Activated T-cell treated with anti-CD3 and anti-CD28 coated beads, Interleukin-2, amount 50 U/mL, for 4 hours (primary cell): ENCODE results near the gene NRP1. TPM values are rescaled to one million over a fixed set of nuclear protein-coding genes. Genes with fewer than 3 reads are reported as not detected.
A peak's percentile ranks its signal among the peaks of the same experiment; 100 is the strongest.

Experiments
- ATAC-seq, 2 donors: fragments of 200-7000 bp; cut with Tn5 transposase; one replicate each; pipeline ENCODE4 v1.10.0; 2021
- DNase-seq: peaks from one replicate; pipeline ENCODE4 v3.0.0-alpha.2; 2020
- H3K27me3 Mint-ChIP-seq: one replicate; pipeline ENCODE4 v1.8.0; 2021; ENCODE audit warnings: low read depth, mixed read lengths
- H3K36me3 Mint-ChIP-seq: one replicate; pipeline ENCODE4 v1.8.0; 2022; ENCODE audit warnings: mixed read lengths; ENCODE audit not compliant: insufficient read depth
- H3K4me1 Mint-ChIP-seq: one replicate; pipeline ENCODE4 v1.8.0; 2021; ENCODE audit warnings: low read depth, mixed read lengths
- H3K4me3 Mint-ChIP-seq: one replicate; pipeline ENCODE4 v1.8.0; 2021; ENCODE audit warnings: mild to moderate bottlenecking, moderate library complexity, mixed read lengths
- H3K9me3 Mint-ChIP-seq: one replicate; pipeline ENCODE4 v1.8.0; 2021; ENCODE audit warnings: mixed read lengths
- total RNA-seq, 3 donors: library from RNA; stranded (reverse); gene quantifications; one replicate each; pipeline ENCODE4 v1.2.1, GENCODE V29; 2021

Gene NRP1
- total RNA-seq, 3 donors from 2014 or later: 3.5 to 4.5 (median 4.0) TPM

- H3K27me3 Mint-ChIP-seq: peaks cover 48% of the 10 kb centered on the region
- peaks cover 25% of the 10 kb centered on the region for H3K4me1 Mint-ChIP-seq
- H3K4me3 Mint-ChIP-seq: peak overlapping the region; percentile 52
- no peaks in the 10 kb centered on the region for H3K36me3 Mint-ChIP-seq
- ATAC-seq (no peak), DNase-seq (no peak)
- H3K9me3 Mint-ChIP-seq: no peaks in the 10 kb centered on the region
Measured at GRCh38 chr10:33336582-33337325, 2.3 kb upstream of the NRP1 start.

DNA sequence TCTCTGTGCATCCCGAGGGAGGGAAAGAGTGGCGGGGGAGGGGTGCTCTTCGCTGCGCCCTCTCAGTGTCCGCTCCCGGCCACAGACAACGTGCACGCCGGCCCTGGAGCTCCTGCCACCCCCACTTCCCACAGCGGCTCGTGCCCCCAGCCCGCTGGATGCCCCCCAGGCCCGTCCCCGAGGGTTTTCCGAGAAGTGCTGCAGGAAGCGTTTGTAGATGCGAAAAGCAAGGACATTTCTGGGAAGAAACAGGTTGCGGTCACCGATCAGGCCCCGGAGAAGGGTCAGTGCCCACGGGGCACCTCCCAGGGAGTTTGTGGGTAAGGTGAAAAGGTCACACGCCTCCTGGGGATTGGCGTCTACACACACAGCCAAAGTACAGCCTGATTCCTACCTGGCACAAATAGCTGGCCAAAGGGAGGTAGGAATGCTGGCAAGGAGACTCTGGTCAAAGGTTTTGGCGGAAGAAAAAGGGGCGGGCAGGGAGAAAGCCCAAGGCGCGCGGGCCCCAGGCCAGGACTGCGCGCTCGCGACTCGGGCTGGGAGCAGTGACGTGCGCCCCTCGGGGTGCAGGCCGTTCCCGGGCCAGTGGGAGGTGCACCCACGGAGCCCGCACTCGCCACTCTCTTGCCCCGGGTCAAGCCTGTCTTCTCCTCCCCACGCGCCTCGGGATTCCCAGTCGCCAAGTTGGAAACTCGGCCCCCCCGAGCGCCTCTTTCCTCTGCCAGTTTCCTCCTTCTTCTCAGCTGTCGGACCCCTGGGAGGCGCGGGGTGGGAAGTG lies 1.5 kb upstream of the NRP1 start:
- peak overlapping the region; percentile 25 for H3K4me3 Mint-ChIP-seq
- no peaks in the 10 kb centered on the region for H3K36me3 Mint-ChIP-seq
- H3K27me3 Mint-ChIP-seq: peaks cover 55% of the 10 kb centered on the region
- DNase-seq: no peak
- no peaks in the 10 kb centered on the region for H3K9me3 Mint-ChIP-seq
- H3K4me1 Mint-ChIP-seq: peaks cover 23% of the 10 kb centered on the region
- ATAC-seq: no peak

- no peak for DNase-seq
- Mint-ChIP-seq H3K27me3 (peaks cover 58% of the 10 kb centered on the region), H3K36me3 (no peaks in the 10 kb centered on the region), H3K4me1 (peaks cover 27% of the 10 kb centered on the region), H3K9me3 (no peaks in the 10 kb centered on the region), H3K4me3 (peak overlapping the region; percentile 78)
- ATAC-seq: no peak
Measured at GRCh38 chr10:33335551-33335800, 1.0 kb upstream of the NRP1 start.

DNA sequence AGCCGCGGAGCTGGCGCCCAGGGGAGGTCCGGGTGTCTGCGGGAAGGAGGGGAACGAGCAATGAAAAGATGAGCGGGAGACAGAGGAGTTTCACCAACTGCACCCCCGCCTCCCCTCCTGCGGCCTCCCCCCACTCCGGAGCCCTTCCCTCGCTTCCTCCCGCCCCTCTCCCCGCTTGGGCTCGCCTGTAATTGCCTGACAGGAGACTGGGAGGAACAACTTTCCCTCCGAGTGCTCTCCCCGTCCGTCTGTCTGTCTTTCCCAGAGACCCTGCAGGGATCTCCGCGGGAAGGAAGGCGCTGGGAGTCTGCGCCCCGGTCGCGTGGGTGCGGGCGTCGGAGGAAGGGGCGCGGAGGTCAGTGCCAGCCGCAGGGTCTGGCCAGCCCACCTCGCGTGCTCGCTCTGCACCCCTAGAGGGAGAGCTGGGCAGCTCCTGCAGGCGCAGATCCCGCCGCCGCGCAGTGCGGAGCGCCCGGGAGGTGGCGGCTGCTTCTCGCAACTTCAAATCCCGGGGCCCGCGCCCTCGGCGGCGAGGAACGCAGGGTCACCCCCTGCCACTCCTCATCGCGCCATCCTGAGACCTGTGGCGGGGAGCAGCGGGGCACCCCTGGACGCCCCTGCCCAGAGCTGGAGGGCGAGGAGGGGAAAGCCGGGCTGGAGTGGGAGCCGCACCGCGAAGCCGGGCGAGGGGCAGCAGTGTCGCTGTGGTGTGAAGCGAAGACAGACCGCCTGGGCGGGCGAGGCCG lies 511 bp upstream of the NRP1 start:
- H3K36me3 Mint-ChIP-seq: no peaks in the 10 kb centered on the region
- peak overlapping the region; percentile 78 for H3K4me3 Mint-ChIP-seq
- DNase-seq: no peak
- ATAC-seq: peak; percentile 68 to 78
- no peaks in the 10 kb centered on the region for H3K9me3 Mint-ChIP-seq
- peaks cover 27% of the 10 kb centered on the region for H3K4me1 Mint-ChIP-seq
- peaks cover 61% of the 10 kb centered on the region for H3K27me3 Mint-ChIP-seq

DNA sequence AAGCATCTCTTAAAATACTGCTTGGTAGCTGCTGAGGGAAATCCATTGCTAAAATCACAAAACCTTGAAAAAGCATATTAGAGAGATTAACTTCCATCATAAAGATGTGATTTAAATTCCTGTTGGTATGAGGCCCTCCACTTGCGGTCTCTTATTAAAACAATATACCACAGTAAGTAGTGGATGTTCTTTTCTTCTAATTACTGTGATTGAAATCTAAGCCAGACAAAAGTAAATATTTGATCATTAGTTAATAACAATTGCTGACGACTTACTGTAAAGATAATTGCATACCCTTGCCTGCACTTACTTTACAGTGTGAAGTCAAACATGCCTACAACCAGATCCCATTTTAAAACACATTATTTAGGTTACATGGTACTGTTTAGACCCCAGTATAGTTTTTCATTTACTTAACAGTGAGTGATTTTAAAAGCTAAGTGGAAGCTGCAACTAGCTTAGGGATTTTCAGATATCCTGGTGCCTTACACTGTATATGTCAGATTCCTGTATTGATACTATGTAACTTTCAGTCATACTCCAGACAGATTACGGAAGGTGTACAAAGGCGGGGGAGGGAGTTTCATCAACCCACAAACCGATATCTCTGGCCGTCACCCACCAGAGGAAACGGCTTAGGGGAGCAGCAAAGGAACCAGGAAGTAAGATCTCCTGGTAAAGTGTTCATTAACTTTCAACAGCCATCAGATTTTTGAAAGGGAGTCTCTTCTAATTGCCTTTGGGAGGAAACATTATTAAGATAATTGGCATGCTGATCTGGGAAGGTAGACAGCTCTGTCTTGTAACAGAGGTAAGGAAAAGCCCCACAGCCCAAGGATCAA lies 986 bp downstream of the NRP1 start:
- ATAC-seq: peak; percentile 26 to 30
- peak overlapping the region; percentile 78 for H3K4me3 Mint-ChIP-seq
- peak; percentile 19 for DNase-seq
- H3K27me3 Mint-ChIP-seq: peaks cover 59% of the 10 kb centered on the region
- H3K9me3 Mint-ChIP-seq: no peaks in the 10 kb centered on the region
- peaks cover 27% of the 10 kb centered on the region for H3K4me1 Mint-ChIP-seq
- H3K36me3 Mint-ChIP-seq: no peaks in the 10 kb centered on the region

- DNase-seq: no peak
Measured at GRCh38 chr10:33332183-33333065, 2.0 kb downstream of the NRP1 start.

GRCh38 chr10:33331379-33331694 lies 3.1 kb downstream of the NRP1 start:
- ATAC-seq: no peak
- H3K4me1 Mint-ChIP-seq: peaks cover 23% of the 10 kb centered on the region

More at GRCh38 chr10:33332183-33333065, 2.0 kb downstream of the NRP1 start:
- no peaks in the 10 kb centered on the region for H3K9me3 Mint-ChIP-seq
- no peaks in the 10 kb centered on the region for H3K36me3 Mint-ChIP-seq
- no peak overlapping the region for H3K4me3 Mint-ChIP-seq
- H3K4me1 Mint-ChIP-seq: peaks cover 27% of the 10 kb centered on the region
- ATAC-seq: no peak
- peaks cover 63% of the 10 kb centered on the region for H3K27me3 Mint-ChIP-seq

DNA sequence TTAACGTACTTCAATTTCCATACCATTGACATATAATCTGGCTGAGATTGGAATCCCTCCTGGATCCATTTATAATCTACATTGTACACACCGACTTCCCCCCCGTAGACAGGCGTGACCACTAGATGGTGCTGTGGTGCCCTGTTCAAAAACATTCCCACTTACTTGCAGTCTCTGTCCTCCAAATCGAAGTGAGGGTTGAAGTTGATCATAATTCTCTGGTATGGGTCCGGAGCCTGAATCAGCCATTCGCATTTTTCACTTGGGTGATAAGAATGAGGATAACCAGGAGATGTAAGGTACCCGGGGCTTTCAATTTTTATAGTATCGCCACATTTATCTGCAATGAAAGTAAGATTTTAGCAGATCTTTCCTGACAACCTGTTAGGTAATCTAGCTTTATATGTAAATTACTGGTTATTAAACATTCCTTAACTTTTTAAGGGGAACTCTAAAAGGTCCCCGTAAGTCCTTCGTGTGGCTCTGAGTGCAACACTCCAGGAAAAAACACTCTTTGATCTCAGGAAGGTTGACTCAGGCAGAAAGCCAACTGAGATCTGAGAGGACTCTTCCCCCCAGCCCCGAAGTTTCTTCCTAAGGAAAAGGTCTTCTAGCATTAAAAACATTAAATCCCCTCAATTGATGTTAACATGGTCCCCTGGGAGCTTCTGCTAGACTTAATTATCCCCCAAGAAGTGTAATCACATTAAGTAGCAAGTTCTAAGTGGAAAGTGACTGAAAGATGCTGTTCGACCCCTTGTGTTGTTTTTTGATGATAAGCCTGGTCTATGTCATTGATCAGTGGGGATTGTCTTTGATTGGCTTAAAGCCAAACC lies 3.7 kb downstream of the NRP1 start:
- Mint-ChIP-seq H3K4me3 (no peak overlapping the region), H3K27me3 (peaks cover 63% of the 10 kb centered on the region), H3K36me3 (no peaks in the 10 kb centered on the region), H3K9me3 (no peaks in the 10 kb centered on the region), H3K4me1 (peaks cover 20% of the 10 kb centered on the region)
- DNase-seq (peak; percentile 78), ATAC-seq (peak; percentile 43 to 45)

More at GRCh38 chr10:33331379-33331694, 3.1 kb downstream of the NRP1 start:
- Mint-ChIP-seq H3K4me3 (no peak overlapping the region), H3K27me3 (peaks cover 60% of the 10 kb centered on the region), H3K36me3 (no peaks in the 10 kb centered on the region), H3K9me3 (no peaks in the 10 kb centered on the region)
- DNase-seq: no peak

DNA sequence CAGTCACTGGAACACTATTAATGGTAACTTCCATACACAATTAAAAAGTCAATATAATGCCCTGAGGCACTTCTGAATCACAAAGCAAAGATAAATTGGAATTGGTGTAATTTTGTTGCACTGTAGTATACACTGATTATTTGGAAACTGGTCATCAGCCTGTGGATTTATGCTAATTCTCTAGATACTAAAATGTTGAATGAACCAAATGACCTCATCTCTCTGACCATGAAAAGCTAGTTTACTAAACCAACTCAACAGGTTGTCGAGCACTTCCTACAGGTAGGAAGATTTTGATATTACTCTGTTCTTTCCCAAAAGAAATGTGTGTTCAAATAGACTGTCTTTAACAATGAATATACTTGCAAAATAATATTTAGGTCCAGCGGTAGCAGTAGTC lies 5.3 kb downstream of the NRP1 start:
- peaks cover 19% of the 10 kb centered on the region for H3K4me1 Mint-ChIP-seq
- ATAC-seq (no peak), DNase-seq (no peak)
- H3K27me3 Mint-ChIP-seq: peaks cover 70% of the 10 kb centered on the region
- no peaks in the 10 kb centered on the region for H3K36me3 Mint-ChIP-seq
- H3K4me3 Mint-ChIP-seq: no peak overlapping the region
- no peaks in the 10 kb centered on the region for H3K9me3 Mint-ChIP-seq

DNA sequence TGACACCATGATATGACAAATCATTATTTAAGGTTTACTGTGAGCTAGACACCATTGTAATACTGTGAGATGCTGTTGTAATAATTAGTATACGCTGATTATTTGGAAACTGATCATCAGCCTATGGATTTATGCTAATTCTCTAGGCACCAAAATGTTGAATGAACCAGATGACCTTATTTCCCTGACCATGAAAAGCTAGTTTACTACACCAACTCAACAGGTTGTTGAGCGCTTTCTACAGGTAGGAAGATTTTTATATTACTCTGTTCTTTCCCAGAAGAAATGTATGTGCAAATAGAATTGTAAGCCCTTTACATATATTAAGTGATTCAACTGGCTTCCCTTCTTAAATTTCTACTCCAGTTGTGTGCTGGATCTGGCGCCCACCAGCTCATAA lies 6.2 kb downstream of the NRP1 start:
- no peak for DNase-seq
- Mint-ChIP-seq H3K4me1 (peaks cover 11% of the 10 kb centered on the region), H3K9me3 (no peaks in the 10 kb centered on the region), H3K27me3 (peaks cover 63% of the 10 kb centered on the region), H3K36me3 (no peaks in the 10 kb centered on the region), H3K4me3 (no peak overlapping the region)
- ATAC-seq: no peak

DNA sequence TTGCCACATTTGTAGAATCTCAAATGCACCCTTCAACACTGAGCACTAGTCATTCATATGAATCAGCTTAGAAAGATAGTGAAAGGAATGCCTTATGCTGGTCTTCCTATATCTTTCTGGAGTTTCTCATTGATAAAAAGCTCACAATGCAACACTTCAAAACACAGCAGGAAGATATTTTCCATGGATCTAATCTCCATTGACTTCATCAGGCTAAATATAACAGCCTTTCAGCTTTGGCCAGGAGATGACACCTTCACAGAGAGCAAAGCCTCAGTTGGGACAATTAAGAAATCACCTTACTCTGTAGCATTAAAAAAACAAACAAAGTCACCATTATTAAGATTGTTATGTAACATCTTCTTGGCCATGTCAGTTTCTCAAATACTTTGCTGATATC lies 6.7 kb downstream of the NRP1 start:
- Mint-ChIP-seq H3K27me3 (peaks cover 58% of the 10 kb centered on the region), H3K36me3 (no peaks in the 10 kb centered on the region), H3K9me3 (no peaks in the 10 kb centered on the region), H3K4me3 (no peak overlapping the region), H3K4me1 (peaks cover 10% of the 10 kb centered on the region)
- DNase-seq (no peak), ATAC-seq (no peak)

DNA sequence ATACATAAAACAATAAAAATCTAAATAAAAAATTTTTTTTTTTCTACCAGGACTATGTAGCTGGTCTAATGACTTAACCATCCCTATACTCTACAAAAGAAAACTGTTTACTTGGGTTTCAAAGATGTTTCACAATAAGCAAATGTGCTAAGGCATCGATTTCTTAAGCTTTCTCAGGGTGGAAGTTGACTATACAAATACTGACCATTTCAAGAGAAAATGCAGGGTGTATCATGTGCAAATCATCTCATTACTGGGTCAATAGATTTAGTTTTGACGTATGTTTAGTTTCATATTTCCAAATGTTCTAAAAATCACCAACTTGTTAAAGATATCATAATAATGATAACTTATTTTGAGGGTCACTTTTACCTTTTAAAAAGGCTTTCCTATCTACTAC lies 7.5 kb downstream of the NRP1 start:
- no peaks in the 10 kb centered on the region for H3K36me3 Mint-ChIP-seq
- DNase-seq (no peak), ATAC-seq (no peak)
- no peak overlapping the region for H3K4me3 Mint-ChIP-seq
- H3K9me3 Mint-ChIP-seq: no peaks in the 10 kb centered on the region
- peaks cover 50% of the 10 kb centered on the region for H3K27me3 Mint-ChIP-seq
- peaks cover 8% of the 10 kb centered on the region for H3K4me1 Mint-ChIP-seq

GRCh38 chr10:33325929-33326328 lies 8.5 kb downstream of the NRP1 start:
- ATAC-seq: no peak
- no peaks in the 10 kb centered on the region for H3K36me3 Mint-ChIP-seq
- H3K27me3 Mint-ChIP-seq: peaks cover 41% of the 10 kb centered on the region
- H3K9me3 Mint-ChIP-seq: no peaks in the 10 kb centered on the region
- H3K4me3 Mint-ChIP-seq: no peak overlapping the region
- H3K4me1 Mint-ChIP-seq: peaks cover 5% of the 10 kb centered on the region
- DNase-seq: no peak
